ENCODE measurements around the gene DHRS12. TPM values are rescaled to one million over a fixed set of nuclear protein-coding genes. Genes with fewer than 3 reads are reported as not detected.

The DHRS12 gene
- total RNA-seq, 2 experiments from 2014 or later, result 10.0 to 14.8 TPM

- intact Hi-C loops (cut with DNase I, micrococcal nuclease), result loop anchor here in 1 of 2 experiments (5.0 kb wide), 1 partner anchor 33 kb away; no protein-coding TSS in a partner anchor
- H3K4me1 ChIP-seq (ENCODE audit: insufficient read depth, low read length), result peaks cover 3% of the 10 kb centered on the region
- H3K27ac Mint-ChIP-seq, result no peak overlapping the region
- no peak overlapping the region for H3K27ac ChIP-seq (ENCODE audit: low read depth in 1 of 2, low read length in 2 of 2)
- no peak for DNase-seq
- no peak for ATAC-seq (ENCODE audit: poor library complexity)
- peaks cover 2% of the 10 kb centered on the region for H3K4me1 Mint-ChIP-seq (ENCODE audit: low read depth)
- TF ChIP-seq CTCF (IDR thresholded peaks at IDR 0.05), result no peak
- H3K36me3 Mint-ChIP-seq (ENCODE audit: low read depth), result no peaks in the 10 kb centered on the region
- H3K27me3 ChIP-seq (ENCODE audit: control insufficient read depth in 1 of 2, insufficient read depth in 2 of 2, low read length in 2 of 2), result no peaks in the 10 kb centered on the region
- H3K36me3 ChIP-seq (ENCODE audit: insufficient read depth, low read length), result no peaks in the 10 kb centered on the region
- no peak overlapping the region for H3K4me3 ChIP-seq (ENCODE audit: low read length)
- no peaks in the 10 kb centered on the region for H3K9me3 ChIP-seq (ENCODE audit: control insufficient read depth in 1 of 2, insufficient read depth in 1 of 2, low read length in 2 of 2)
- CTCF ChIA-PET, result no interaction called here
- H3K4me3 Mint-ChIP-seq, result no peak overlapping the region
- POLR2A ChIA-PET, result interaction anchor here (2.5 kb wide), 1 partner anchor 25 kb away, joined by 6 read pairs; no protein-coding TSS in a partner anchor
- H3K27me3 Mint-ChIP-seq, result peaks cover 3% of the 10 kb centered on the region
- H3K9me3 Mint-ChIP-seq, result no peaks in the 10 kb centered on the region
These were observed 36.0 kb upstream of the DHRS12 start for GRCh38 chr13:51839711-51840540.

GRCh38 chr13:51838240-51838846 lies 34.4 kb upstream of the DHRS12 start:
- no peak for DNase-seq
- POLR2A ChIA-PET, result interaction anchor here (0.9 to 2.5 kb wide), 2 partner anchors 24 to 35 kb away, joined by 3 to 6 read pairs; no protein-coding TSS in a partner anchor
- CTCF ChIA-PET, result interaction anchor here (0.7 kb wide), 1 partner anchor 23 kb away, joined by 3 read pairs; no protein-coding TSS in a partner anchor
- H3K9me3 ChIP-seq (ENCODE audit: control insufficient read depth in 1 of 2, insufficient read depth in 1 of 2, low read length in 2 of 2), result no peaks in the 10 kb centered on the region
- no peaks in the 10 kb centered on the region for H3K36me3 Mint-ChIP-seq (ENCODE audit: low read depth)
- TF ChIP-seq CTCF (IDR thresholded peaks at IDR 0.05), result no peak
- ATAC-seq (ENCODE audit: poor library complexity), result no peak
- no peaks in the 10 kb centered on the region for H3K4me1 Mint-ChIP-seq (ENCODE audit: low read depth)
- no peak overlapping the region for H3K27ac Mint-ChIP-seq
- H3K9me3 Mint-ChIP-seq, result no peaks in the 10 kb centered on the region
- H3K4me3 ChIP-seq (ENCODE audit: low read length), result no peak overlapping the region
- no peaks in the 10 kb centered on the region for H3K27me3 Mint-ChIP-seq
- H3K4me1 ChIP-seq (ENCODE audit: insufficient read depth, low read length), result no peaks in the 10 kb centered on the region
- no peak overlapping the region for H3K4me3 Mint-ChIP-seq
- no peaks in the 10 kb centered on the region for H3K27me3 ChIP-seq (ENCODE audit: control insufficient read depth in 1 of 2, insufficient read depth in 2 of 2, low read length in 2 of 2)
- no peaks in the 10 kb centered on the region for H3K36me3 ChIP-seq (ENCODE audit: insufficient read depth, low read length)
- intact Hi-C loops (cut with DNase I, micrococcal nuclease), result no loop called here
- H3K27ac ChIP-seq (ENCODE audit: low read depth in 1 of 2, low read length in 2 of 2), result no peak overlapping the region

GRCh38 chr13:51837016-51837415 lies 33.1 kb upstream of the DHRS12 start:
- H3K27ac ChIP-seq (ENCODE audit: low read depth in 1 of 2, low read length in 2 of 2), result no peak overlapping the region
- ChIA-PET CTCF (no interaction called here), POLR2A (no interaction called here)
- no peaks in the 10 kb centered on the region for H3K36me3 ChIP-seq (ENCODE audit: insufficient read depth, low read length)
- peak in 1 of 14 experiments; percentile 1 for DNase-seq
- no peaks in the 10 kb centered on the region for H3K9me3 ChIP-seq (ENCODE audit: control insufficient read depth in 1 of 2, insufficient read depth in 1 of 2, low read length in 2 of 2)
- no peak for TF ChIP-seq CTCF (IDR thresholded peaks at IDR 0.05)
- Mint-ChIP-seq H3K4me1 (ENCODE audit: low read depth) (peaks cover 7% of the 10 kb centered on the region), H3K27me3 (no peaks in the 10 kb centered on the region), H3K27ac (no peak overlapping the region), H3K36me3 (ENCODE audit: low read depth) (no peaks in the 10 kb centered on the region), H3K9me3 (no peaks in the 10 kb centered on the region), H3K4me3 (no peak overlapping the region)
- intact Hi-C loops (cut with DNase I, micrococcal nuclease), result no loop called here
- H3K4me3 ChIP-seq (ENCODE audit: low read length), result no peak overlapping the region
- ATAC-seq (ENCODE audit: poor library complexity), result no peak
- H3K27me3 ChIP-seq (ENCODE audit: control insufficient read depth in 1 of 2, insufficient read depth in 2 of 2, low read length in 2 of 2), result no peaks in the 10 kb centered on the region
- peaks cover 5% of the 10 kb centered on the region for H3K4me1 ChIP-seq (ENCODE audit: insufficient read depth, low read length)
